Measurements from ENCODE around the gene LRMDA.
"Not testable (repeated sequence)": the region's sequence is repeated elsewhere in the genome, so short reads cannot be mapped to it uniquely, and the experiment has no call there.

Gene LRMDA

DNA sequence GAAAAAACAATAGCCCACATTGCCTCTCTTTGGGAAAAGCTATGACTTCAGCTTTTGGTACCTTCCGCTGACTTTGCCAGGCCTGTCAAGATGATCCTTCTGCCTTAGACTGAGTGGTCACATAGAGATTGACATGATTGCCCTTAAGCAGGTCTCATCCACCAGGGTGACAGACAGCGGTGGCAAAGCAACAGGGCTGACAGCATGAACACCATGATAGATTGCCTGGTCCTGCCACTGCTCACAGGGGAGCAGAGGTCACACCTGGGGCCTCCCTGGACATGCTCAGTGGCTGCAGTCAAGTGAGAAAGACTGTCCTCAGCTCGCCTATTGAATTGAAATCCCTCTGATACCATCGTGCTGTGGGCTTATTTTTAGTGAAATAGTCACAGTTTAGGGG lies 1125.9 kb downstream of the LRMDA start:
- DNase-seq (ENCODE audit: low read depth in 1 of 2, low spot score in 1 of 2) = no peak

DNA sequence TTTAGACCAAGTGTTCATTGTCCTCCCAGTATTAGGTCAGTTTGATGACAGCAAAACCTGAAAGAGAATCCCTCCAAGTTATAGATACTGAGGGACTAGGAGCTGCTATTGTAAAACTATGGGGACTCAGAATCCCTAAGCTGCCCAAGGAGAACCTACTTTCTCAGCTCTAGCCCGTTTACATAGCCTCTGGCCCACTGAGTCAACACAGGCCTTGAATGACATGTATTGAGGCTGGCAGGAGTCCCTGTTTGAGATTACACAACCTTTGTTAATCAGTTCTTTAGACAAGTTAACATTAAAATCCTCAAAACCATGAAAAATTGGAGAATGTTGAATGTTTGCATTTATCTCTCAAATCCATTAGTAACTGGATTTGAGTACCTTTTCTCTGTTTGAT lies 1127.2 kb downstream of the LRMDA start:
- DNase-seq (ENCODE audit: low read depth in 1 of 2, low spot score in 1 of 2) = no peak

GRCh38 chr10:76558996-76559891 lies 1127.8 kb downstream of the LRMDA start:
- DNase-seq (ENCODE audit: low read depth in 1 of 2, low spot score in 1 of 2) = no peak

DNA sequence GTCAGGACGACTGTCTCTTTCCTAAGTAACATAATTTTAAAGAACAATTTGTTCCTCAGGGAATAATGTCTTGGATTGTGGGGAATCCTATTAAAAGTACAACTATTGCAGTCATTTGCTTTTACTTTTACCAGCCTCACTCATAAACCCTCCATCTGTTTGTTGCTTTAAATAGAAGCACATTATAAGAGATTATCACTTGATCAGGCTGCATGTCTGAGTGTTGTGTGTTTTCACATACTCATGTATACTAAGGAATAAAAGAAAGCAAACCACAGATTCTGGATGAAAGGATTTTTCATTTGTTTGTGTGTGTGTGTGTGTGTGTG lies 1128.4 kb downstream of the LRMDA start:
- DNase-seq (ENCODE audit: low read depth in 1 of 2, low spot score in 1 of 2) = no peak

GRCh38 chr10:76560338-76560737 lies 1128.9 kb downstream of the LRMDA start:
- DNase-seq (ENCODE audit: low read depth in 1 of 2, low spot score in 1 of 2) = no peak

- DNase-seq (ENCODE audit: low read depth in 1 of 2, low spot score in 1 of 2) = no peak
Observed at GRCh38 chr10:76563286-76563685, 1131.9 kb downstream of the LRMDA start.

DNA sequence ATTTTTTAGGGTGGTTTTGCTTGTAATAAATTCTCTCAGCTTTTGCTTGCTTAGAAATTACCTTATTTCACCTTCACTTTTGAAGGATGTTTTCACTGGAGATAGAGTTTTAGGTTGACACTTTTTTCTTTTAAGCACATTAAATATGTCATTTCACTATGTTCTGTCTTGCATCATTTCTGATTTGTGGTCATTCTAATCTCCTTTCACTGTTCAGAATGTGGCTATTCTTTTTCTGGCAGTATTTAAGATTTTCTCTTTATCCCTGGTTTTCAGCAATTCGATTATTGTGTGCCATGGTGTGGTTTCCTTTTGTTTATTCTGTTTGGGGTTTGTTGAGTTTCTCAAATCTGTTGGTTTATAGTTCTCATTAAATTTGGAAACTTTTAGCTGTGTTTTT lies 1140.6 kb downstream of the LRMDA start:
- DNase-seq (ENCODE audit: low read depth in 1 of 2, low spot score in 1 of 2) = no peak

GRCh38 chr10:76576276-76576962 lies 1145.0 kb downstream of the LRMDA start:
- DNase-seq (ENCODE audit: low read depth in 1 of 2, low spot score in 1 of 2) = no peak

DNA sequence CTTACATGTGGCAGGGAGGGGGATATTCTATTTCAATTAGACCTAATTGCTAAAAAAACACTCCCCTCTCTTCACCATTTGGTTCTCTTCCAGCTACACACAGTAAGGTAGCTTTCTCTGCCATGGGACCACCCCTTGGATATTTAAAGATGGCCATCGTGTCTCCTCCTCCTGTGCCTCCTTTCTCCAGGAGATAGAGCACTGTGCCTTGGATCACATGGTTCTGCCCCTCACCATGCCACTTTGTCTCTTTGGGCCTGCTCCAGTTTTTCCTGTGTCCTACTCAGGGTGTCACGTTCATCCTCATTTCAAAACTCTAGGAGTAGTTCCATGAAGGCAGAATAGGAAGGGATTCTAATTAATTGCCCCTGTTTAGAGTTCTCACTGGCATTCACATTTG lies 1146.0 kb downstream of the LRMDA start:
- DNase-seq (ENCODE audit: low read depth in 1 of 2, low spot score in 1 of 2) = no peak

GRCh38 chr10:76581506-76582256 lies 1150.3 kb downstream of the LRMDA start:
- no peak for DNase-seq (ENCODE audit: low read depth in 1 of 2, low spot score in 1 of 2)

DNA sequence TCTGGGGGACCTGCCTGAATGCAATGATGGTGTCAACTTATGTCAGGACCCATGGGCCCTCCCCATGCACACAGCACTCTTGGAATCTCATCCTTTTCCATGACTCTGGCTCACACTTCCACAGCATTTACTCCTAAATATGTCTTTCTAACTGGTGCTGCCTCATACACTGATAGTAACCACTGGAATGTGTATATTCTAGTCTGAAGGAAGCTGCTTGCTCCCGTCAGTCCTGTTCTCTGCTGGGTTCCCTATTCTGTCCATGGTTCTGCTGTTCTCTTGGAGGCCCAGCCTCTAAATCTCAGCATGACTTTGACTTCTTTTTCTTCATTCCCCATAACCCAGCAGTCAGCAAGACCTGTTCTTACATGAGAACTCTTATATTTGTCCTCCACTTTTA lies 1151.1 kb downstream of the LRMDA start:
- no peak for DNase-seq (ENCODE audit: low read depth in 1 of 2, low spot score in 1 of 2)

DNA sequence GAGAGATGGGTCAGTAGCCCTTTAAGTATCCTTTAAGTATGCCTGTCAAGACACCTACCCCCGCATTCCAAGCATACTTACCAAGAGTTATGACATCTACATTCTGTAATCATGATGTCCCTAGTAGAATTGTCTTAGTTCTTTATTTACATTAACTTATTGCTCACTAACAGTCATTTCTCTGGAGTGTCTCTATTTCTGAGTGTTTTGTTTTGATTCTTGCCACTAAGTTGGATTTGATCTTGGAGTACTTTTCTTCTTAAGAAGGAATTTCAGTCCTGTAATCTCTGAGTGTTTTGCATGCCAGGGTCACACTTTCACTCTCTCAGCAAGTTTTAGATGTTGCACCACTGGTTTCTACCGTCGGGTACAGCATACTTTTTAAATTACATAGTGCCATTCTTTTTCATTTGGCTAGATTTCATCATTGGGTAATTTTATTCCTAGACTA lies 1152.3 kb downstream of the LRMDA start:
- no peak for DNase-seq (ENCODE audit: low read depth in 1 of 2, low spot score in 1 of 2)

DNA sequence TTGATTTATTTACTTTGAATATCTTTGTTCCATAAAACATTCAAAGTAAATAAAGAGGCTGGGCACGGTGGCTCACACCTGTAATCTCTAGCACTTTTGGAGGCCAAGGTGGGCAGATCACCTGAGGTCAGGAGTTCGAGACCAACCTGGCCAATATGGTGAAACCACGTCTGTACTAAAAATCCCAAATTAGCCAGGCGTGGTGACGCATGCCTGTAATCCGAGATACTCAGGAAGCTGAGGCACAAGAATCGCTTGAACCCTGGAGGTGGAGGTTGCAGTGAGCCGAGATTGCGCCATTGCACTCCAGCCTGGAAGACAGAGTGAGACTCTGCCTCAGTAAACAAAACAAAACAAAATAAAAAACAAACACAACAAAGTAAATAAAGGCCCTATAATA lies 1153.0 kb downstream of the LRMDA start:
- DNase-seq (ENCODE audit: low read depth in 1 of 2, low spot score in 1 of 2) = not testable (repeated sequence)

Data from stimulated activated CD4-positive, alpha-beta T cell treated with anti-CD3 and anti-CD28 coated beads, Interleukin-15, amount 100 ng/mL, for 1 hour (primary cell).